ENCODE results near the gene KLRF1. TPM values are rescaled to one million over a fixed set of nuclear protein-coding genes. Genes with fewer than 3 reads are reported as not detected.

KLRF1 gene
- total RNA-seq, 1 experiment from 2014 or later = not detected

DNA sequence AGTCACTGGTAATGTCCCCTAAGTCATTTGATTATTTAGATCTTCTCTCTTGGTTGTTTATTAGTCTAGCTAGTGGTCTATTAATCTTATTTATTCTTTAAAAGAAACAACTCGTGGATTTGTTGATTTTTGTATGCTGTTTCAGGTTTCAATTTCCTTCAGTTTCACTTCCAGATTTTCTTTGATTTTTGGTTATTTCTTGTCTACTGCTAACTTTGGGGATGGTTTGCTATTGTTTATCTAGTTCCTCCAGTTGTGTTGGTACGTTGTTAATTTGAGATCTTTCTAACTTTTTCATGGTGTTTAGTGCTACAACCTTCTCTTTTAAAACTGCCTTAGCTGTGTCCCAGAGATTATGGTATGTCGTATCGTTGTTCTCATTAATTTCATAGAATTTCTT, 48.1 kb upstream of the KLRF1 start:
- Histone ChIP-seq H3K36me3 (ENCODE audit: control insufficient read depth in 1 of 2, insufficient read depth in 2 of 2, low read length in 2 of 2) (no peaks in the 10 kb centered on the region), H3K9me3 (ENCODE audit: control insufficient read depth in 1 of 2, insufficient read depth in 1 of 2, low read depth in 1 of 2, low read length in 2 of 2) (no peaks in the 10 kb centered on the region), H3K79me2 (ENCODE audit: insufficient read depth, low read length) (no peaks in the 10 kb centered on the region), H3K4me1 (ENCODE audit: control insufficient read depth in 1 of 2, insufficient read depth in 2 of 2, low read length in 2 of 2) (no peaks in the 10 kb centered on the region), H2AFZ (ENCODE audit: low read depth, low read length, poor library complexity, severe bottlenecking) (no peak overlapping the region), H3K27ac (ENCODE audit: low read depth, low read length) (no peak overlapping the region), H4K20me1 (ENCODE audit: insufficient read depth) (no peaks in the 10 kb centered on the region), H3K4me3 (replicated peaks in 1 of 2; ENCODE audit: low read depth in 1 of 2, low read length in 2 of 2) (no peak overlapping the region), H3K27me3 (ENCODE audit: insufficient read depth, low read length) (peaks cover 58% of the 10 kb centered on the region), H3K4me2 (ENCODE audit: low read length) (no peak overlapping the region), H3K9me2 (ENCODE audit: insufficient read depth) (no peaks in the 10 kb centered on the region), H3K9ac (ENCODE audit: low read length) (no peak overlapping the region)
- intact Hi-C loops (cut with micrococcal nuclease) = no loop called here
- no peak for DNase-seq (ENCODE audit: low read depth, low spot score)
- TF ChIP-seq EZH2 (IDR thresholded peaks at IDR 0.05) = no peak
- no peak for TF ChIP-seq TCF7L2 (IDR thresholded peaks at IDR 0.05; ENCODE audit: borderline replicate concordance, extremely low read depth, insufficient read depth, insufficient read length)
- TF ChIP-seq, protein P1, sequence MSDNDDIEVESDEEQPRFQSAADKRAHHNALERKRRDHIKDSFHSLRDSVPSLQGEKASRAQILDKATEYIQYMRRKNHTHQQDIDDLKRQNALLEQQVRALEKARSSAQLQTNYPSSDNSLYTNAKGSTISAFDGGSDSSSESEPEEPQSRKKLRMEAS (IDR thresholded peaks at IDR 0.05) = no peak
- no peak for TF ChIP-seq CBX3 (IDR thresholded peaks at IDR 0.05; ENCODE audit: low read depth)
- TF ChIP-seq ELF1 (IDR thresholded peaks at IDR 0.05; ENCODE audit: borderline replicate concordance, low read depth) = no peak
- TF ChIP-seq, protein P2, sequence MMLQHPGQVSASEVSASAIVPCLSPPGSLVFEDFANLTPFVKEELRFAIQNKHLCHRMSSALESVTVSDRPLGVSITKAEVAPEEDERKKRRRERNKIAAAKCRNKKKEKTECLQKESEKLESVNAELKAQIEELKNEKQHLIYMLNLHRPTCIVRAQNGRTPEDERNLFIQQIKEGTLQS (IDR thresholded peaks at IDR 0.05) = no peak
- BruUV-seq (replicated peaks) = no TSS peak
- ChIA-PET RAD21 (ENCODE audit: low non-redundant PET in 1 of 2, low total read pairs in 2 of 2, uncharacterized antibody in 2 of 2, unreplicated experiment in 2 of 2) (no interaction called here), CTCF (no interaction called here), POLR2A (interaction anchor here (0.9 kb wide), 1 partner anchor 9 kb away, joined by 4 read pairs; no protein-coding TSS in a partner anchor)
- no peak for ATAC-seq

DNA sequence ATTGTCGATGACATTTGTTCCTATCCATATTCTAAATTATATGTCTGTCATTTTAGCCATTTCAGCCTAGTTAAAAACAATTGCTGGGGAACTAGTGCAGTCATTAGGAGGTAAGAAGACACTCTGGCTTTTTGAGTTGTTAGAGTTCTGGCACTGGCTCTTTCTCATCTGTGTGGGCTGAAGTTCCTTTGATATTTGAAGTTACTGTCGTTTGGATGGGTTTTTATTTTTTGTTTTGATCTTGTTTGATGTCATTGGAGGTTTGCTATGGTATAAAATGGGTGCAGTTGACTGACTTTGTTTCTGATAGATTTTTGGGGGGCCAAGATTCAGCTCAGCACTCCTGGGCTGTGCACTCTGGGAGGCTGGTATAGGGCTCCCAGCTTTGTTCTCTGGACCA, 45.9 kb upstream of the KLRF1 start:
- POLR2A ChIA-PET = no interaction called here
- ATAC-seq (no peak), DNase-seq (ENCODE audit: low read depth, low spot score) (no peak)
- Histone ChIP-seq H3K27ac (ENCODE audit: low read depth, low read length) (no peak overlapping the region), H3K4me2 (ENCODE audit: low read length) (no peak overlapping the region), H3K79me2 (ENCODE audit: insufficient read depth, low read length) (no peaks in the 10 kb centered on the region), H4K20me1 (ENCODE audit: insufficient read depth) (0 out of 2 replicates have a peak, but pooled peaks cover 1% of the 10 kb centered on the region), H3K9me2 (ENCODE audit: insufficient read depth) (no peaks in the 10 kb centered on the region), H3K27me3 (ENCODE audit: insufficient read depth, low read length) (peaks cover 60% of the 10 kb centered on the region), H2AFZ (ENCODE audit: low read depth, low read length, poor library complexity, severe bottlenecking) (no peak overlapping the region), H3K4me1 (ENCODE audit: control insufficient read depth in 1 of 2, insufficient read depth in 2 of 2, low read length in 2 of 2) (no peaks in the 10 kb centered on the region), H3K9ac (ENCODE audit: low read length) (no peak overlapping the region), H3K36me3 (ENCODE audit: control insufficient read depth in 1 of 2, insufficient read depth in 2 of 2, low read length in 2 of 2) (no peaks in the 10 kb centered on the region), H3K4me3 (replicated peaks in 1 of 2; ENCODE audit: low read depth in 1 of 2, low read length in 2 of 2) (no peak overlapping the region), H3K9me3 (ENCODE audit: control insufficient read depth in 1 of 2, insufficient read depth in 1 of 2, low read depth in 1 of 2, low read length in 2 of 2) (no peaks in the 10 kb centered on the region)
- no TSS peak for BruUV-seq (replicated peaks)
- intact Hi-C loops (cut with micrococcal nuclease) = no loop called here
- CTCF ChIA-PET = no interaction called here
- TF ChIP-seq ZFX (IDR thresholded peaks at IDR 0.05) (no peak), SP1 (IDR thresholded peaks at IDR 0.05; ENCODE audit: low read depth) (no peak), EZH2 (IDR thresholded peaks at IDR 0.05) (no peak), RAD21 (IDR thresholded peaks at IDR 0.05; ENCODE audit: low read depth) (no peak), ELF1 (IDR thresholded peaks at IDR 0.05; ENCODE audit: borderline replicate concordance, low read depth) (no peak), CEBPB (IDR thresholded peaks at IDR 0.05; ENCODE audit: low read depth) (no peak), SIN3A (IDR thresholded peaks at IDR 0.05; ENCODE audit: low read depth) (no peak), JUND (IDR thresholded peaks at IDR 0.05) (no peak)
- TF ChIP-seq, protein P2 (IDR thresholded peaks at IDR 0.05) = no peak
- TF ChIP-seq, protein P3, sequence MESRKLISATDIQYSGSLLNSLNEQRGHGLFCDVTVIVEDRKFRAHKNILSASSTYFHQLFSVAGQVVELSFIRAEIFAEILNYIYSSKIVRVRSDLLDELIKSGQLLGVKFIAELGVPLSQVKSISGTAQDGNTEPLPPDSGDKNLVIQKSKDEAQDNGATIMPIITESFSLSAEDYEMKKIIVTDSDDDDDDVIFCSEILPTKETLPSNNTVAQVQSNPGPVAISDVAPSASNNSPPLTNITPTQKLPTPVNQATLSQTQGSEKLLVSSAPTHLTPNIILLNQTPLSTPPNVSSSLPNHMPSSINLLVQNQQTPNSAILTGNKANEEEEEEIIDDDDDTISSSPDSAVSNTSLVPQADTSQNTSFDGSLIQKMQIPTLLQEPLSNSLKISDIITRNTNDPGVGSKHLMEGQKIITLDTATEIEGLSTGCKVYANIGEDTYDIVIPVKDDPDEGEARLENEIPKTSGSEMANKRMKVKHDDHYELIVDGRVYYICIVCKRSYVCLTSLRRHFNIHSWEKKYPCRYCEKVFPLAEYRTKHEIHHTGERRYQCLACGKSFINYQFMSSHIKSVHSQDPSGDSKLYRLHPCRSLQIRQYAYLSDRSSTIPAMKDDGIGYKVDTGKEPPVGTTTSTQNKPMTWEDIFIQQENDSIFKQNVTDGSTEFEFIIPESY (IDR thresholded peaks at IDR 0.05; ENCODE audit: extremely low read depth, insufficient replicate concordance, low read length) = no peak
- TF ChIP-seq, protein P1 (IDR thresholded peaks at IDR 0.05) = no peak
- RAD21 ChIA-PET (ENCODE audit: low non-redundant PET in 1 of 2, low total read pairs in 2 of 2, uncharacterized antibody in 2 of 2, unreplicated experiment in 2 of 2) = no interaction called here
